ENCODE data around the gene ABL1. TPM values are rescaled to one million over a fixed set of nuclear protein-coding genes. Genes with fewer than 3 reads are reported as not detected.
A peak's percentile ranks its signal among the peaks of the same experiment; 100 is the strongest.

Gene ABL1
- total RNA-seq, 1 donor = 94.8 TPM

DNA sequence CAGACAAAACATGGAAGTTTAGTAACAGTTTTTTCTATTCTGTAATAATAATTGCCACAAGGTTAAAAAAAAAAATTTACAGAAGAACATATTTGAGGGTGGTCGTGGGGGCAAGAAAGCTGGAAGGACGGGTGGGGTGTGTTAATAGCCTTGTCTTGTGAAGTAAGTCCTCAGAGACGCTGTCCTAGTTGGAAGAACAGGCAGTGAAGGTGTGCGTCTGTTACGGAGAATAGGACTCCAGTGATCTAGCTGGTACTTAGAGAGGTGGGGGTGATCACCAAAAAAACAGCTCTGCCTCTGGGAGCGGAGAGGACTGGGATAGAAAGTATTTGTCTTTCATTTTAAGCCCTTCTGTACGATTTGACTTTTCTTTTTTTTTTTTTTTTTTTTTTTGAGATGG, 17.7 kb downstream of the ABL1 start:
- H3K4me2 ChIP-seq (ENCODE audit: insufficient read depth, low read length) = no peak overlapping the region
- DNase-seq (ENCODE audit: insufficient read length, low spot score, missing footprints) = no peak
- no peak overlapping the region for H2AFZ ChIP-seq (ENCODE audit: low read length)
- H3K27me3 ChIP-seq (ENCODE audit: insufficient read depth, low read length) = no peaks in the 10 kb centered on the region
- peaks cover 37% of the 10 kb centered on the region for H3K4me1 ChIP-seq (ENCODE audit: insufficient read depth, low read length)
- H4K20me1 ChIP-seq (ENCODE audit: insufficient read depth, low read length) = peaks cover 7% of the 10 kb centered on the region
- no peak overlapping the region for H3K27ac ChIP-seq (ENCODE audit: low read depth, low read length)
- peaks cover 94% of the 10 kb centered on the region for H3K79me2 ChIP-seq (ENCODE audit: insufficient read depth, low read length)
- H3K36me3 ChIP-seq (ENCODE audit: insufficient read depth, low read length) = peaks cover 50% of the 10 kb centered on the region
- TF ChIP-seq, protein P1, sequence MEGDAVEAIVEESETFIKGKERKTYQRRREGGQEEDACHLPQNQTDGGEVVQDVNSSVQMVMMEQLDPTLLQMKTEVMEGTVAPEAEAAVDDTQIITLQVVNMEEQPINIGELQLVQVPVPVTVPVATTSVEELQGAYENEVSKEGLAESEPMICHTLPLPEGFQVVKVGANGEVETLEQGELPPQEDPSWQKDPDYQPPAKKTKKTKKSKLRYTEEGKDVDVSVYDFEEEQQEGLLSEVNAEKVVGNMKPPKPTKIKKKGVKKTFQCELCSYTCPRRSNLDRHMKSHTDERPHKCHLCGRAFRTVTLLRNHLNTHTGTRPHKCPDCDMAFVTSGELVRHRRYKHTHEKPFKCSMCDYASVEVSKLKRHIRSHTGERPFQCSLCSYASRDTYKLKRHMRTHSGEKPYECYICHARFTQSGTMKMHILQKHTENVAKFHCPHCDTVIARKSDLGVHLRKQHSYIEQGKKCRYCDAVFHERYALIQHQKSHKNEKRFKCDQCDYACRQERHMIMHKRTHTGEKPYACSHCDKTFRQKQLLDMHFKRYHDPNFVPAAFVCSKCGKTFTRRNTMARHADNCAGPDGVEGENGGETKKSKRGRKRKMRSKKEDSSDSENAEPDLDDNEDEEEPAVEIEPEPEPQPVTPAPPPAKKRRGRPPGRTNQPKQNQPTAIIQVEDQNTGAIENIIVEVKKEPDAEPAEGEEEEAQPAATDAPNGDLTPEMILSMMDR (IDR thresholded peaks at IDR 0.05; ENCODE audit: extremely low read depth, low read depth, low read length) = no peak
- H3K4me3 ChIP-seq (ENCODE audit: insufficient read depth, low read length) = no peak overlapping the region
- H3K9me3 ChIP-seq (ENCODE audit: low read depth, low read length) = no peaks in the 10 kb centered on the region

DNA sequence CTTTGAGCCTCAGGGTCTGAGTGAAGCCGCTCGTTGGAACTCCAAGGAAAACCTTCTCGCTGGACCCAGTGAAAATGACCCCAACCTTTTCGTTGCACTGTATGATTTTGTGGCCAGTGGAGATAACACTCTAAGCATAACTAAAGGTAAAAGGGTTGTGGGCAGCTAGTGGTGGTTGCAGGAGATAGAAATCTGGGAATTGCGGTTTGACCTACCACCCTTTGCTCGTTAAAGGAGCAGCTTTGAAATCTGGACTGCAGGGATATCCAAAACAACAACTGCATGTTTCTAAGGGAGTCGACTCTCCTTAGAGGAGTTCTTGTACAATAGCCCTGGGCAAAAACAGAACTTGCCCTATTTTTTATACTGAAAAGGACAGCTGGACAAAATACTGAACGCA, 19.0 kb downstream of the ABL1 start:
- Histone ChIP-seq H3K4me2 (ENCODE audit: insufficient read depth, low read length) (no peak overlapping the region), H3K9me3 (ENCODE audit: low read depth, low read length) (no peaks in the 10 kb centered on the region), H3K27me3 (ENCODE audit: insufficient read depth, low read length) (no peaks in the 10 kb centered on the region), H3K27ac (ENCODE audit: low read depth, low read length) (peak overlapping the region; percentile 97), H3K4me1 (ENCODE audit: insufficient read depth, low read length) (peaks cover 34% of the 10 kb centered on the region), H3K4me3 (ENCODE audit: insufficient read depth, low read length) (no peak overlapping the region), H3K36me3 (ENCODE audit: insufficient read depth, low read length) (peaks cover 54% of the 10 kb centered on the region), H3K79me2 (ENCODE audit: insufficient read depth, low read length) (peaks cover 93% of the 10 kb centered on the region), H4K20me1 (ENCODE audit: insufficient read depth, low read length) (peaks cover 7% of the 10 kb centered on the region), H2AFZ (ENCODE audit: low read length) (no peak overlapping the region)
- TF ChIP-seq, protein P1 (IDR thresholded peaks at IDR 0.05; ENCODE audit: extremely low read depth, low read depth, low read length) = no peak
- DNase-seq (ENCODE audit: insufficient read length, low spot score, missing footprints) = no peak

DNA sequence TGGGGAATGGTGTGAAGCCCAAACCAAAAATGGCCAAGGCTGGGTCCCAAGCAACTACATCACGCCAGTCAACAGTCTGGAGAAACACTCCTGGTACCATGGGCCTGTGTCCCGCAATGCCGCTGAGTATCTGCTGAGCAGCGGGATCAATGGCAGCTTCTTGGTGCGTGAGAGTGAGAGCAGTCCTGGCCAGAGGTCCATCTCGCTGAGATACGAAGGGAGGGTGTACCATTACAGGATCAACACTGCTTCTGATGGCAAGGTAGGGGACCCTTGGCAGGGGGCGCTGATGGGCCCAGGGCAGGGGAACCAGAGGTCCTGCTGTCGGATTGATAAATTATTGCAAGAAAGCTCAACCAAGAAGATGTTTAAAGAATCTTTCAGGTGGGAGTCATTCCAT, 19.8 kb downstream of the ABL1 start:
- Histone ChIP-seq H3K27ac (ENCODE audit: low read depth, low read length) (peak overlapping the region; percentile 97), H3K27me3 (ENCODE audit: insufficient read depth, low read length) (no peaks in the 10 kb centered on the region), H2AFZ (ENCODE audit: low read length) (no peak overlapping the region), H3K4me3 (ENCODE audit: insufficient read depth, low read length) (no peak overlapping the region), H3K4me1 (ENCODE audit: insufficient read depth, low read length) (peaks cover 33% of the 10 kb centered on the region), H3K79me2 (ENCODE audit: insufficient read depth, low read length) (peaks cover 92% of the 10 kb centered on the region), H3K4me2 (ENCODE audit: insufficient read depth, low read length) (no peak overlapping the region), H4K20me1 (ENCODE audit: insufficient read depth, low read length) (peaks cover 6% of the 10 kb centered on the region), H3K36me3 (ENCODE audit: insufficient read depth, low read length) (peaks cover 59% of the 10 kb centered on the region), H3K9me3 (ENCODE audit: low read depth, low read length) (no peaks in the 10 kb centered on the region)
- DNase-seq (ENCODE audit: insufficient read length, low spot score, missing footprints) = no peak
- TF ChIP-seq, protein P1 (IDR thresholded peaks at IDR 0.05; ENCODE audit: extremely low read depth, low read depth, low read length) = no peak

DNA sequence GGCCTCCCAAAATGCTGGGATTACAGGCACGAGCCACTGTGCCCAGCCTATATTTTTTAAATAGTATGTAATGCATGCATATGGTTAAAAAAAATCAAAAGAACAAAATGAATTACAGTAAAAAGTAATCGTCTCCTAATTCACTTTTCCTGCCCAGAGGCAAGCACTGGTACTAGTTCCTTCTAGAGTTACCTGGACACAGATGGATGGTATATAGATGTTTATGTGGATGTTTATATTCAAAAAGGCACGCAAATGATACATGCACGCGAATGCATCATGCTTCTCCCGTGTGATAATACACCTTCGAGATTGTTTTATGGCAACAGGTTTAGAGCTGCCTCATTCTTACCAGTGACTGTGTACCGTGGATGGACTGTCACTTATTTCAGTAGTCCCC, 21.4 kb downstream of the ABL1 start:
- TF ChIP-seq, protein P1 (IDR thresholded peaks at IDR 0.05; ENCODE audit: extremely low read depth, low read depth, low read length) = no peak
- no peak for DNase-seq (ENCODE audit: insufficient read length, low spot score, missing footprints)
- no peaks in the 10 kb centered on the region for H3K9me3 ChIP-seq (ENCODE audit: low read depth, low read length)
- H3K27ac ChIP-seq (ENCODE audit: low read depth, low read length) = peak overlapping the region; percentile 97
- H3K36me3 ChIP-seq (ENCODE audit: insufficient read depth, low read length) = peaks cover 60% of the 10 kb centered on the region
- H3K27me3 ChIP-seq (ENCODE audit: insufficient read depth, low read length) = no peaks in the 10 kb centered on the region
- H3K4me3 ChIP-seq (ENCODE audit: insufficient read depth, low read length) = no peak overlapping the region
- peaks cover 4% of the 10 kb centered on the region for H4K20me1 ChIP-seq (ENCODE audit: insufficient read depth, low read length)
- peaks cover 89% of the 10 kb centered on the region for H3K79me2 ChIP-seq (ENCODE audit: insufficient read depth, low read length)
- H3K4me2 ChIP-seq (ENCODE audit: insufficient read depth, low read length) = no peak overlapping the region
- H3K4me1 ChIP-seq (ENCODE audit: insufficient read depth, low read length) = peaks cover 46% of the 10 kb centered on the region
- H2AFZ ChIP-seq (ENCODE audit: low read length) = no peak overlapping the region
